22Rv1 (cell line): ENCODE results near the gene KIF26B.

Experiments
- ZFX ChIP-seq: fragments of 450-650 bp; IDR thresholded peaks from 2 replicates; pipeline ENCODE4 v1.6.1; 2017; ENCODE audit warnings: antibody characterized with exemption, borderline replicate concordance
- TF ChIP-seq, protein P1 (sequence below): fragments of 450-650 bp; IDR thresholded peaks from 2 replicates; pipeline ENCODE4 v1.5.1; 2017; ENCODE audit warnings: mild to moderate bottlenecking

DNA sequence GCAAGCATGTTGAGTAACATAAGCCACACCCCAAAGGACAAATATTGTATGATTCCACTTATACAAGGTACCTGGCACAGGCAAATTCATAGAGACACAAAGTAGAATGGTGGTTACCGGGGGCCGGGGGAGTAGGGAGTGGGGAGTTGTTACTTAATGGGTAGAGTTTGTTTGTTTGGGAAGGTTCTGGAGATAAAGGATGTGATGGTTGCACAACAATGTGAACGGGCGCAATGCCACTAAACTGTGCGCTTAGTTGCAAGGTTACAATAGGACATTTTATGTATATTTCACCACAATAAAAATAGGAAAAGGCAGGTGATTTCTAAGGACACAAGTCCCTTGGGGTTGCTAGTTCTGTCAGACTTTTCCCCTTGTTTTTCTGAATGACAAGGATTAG lies 516.6 kb downstream of the KIF26B start:
- TF ChIP-seq, protein P1, sequence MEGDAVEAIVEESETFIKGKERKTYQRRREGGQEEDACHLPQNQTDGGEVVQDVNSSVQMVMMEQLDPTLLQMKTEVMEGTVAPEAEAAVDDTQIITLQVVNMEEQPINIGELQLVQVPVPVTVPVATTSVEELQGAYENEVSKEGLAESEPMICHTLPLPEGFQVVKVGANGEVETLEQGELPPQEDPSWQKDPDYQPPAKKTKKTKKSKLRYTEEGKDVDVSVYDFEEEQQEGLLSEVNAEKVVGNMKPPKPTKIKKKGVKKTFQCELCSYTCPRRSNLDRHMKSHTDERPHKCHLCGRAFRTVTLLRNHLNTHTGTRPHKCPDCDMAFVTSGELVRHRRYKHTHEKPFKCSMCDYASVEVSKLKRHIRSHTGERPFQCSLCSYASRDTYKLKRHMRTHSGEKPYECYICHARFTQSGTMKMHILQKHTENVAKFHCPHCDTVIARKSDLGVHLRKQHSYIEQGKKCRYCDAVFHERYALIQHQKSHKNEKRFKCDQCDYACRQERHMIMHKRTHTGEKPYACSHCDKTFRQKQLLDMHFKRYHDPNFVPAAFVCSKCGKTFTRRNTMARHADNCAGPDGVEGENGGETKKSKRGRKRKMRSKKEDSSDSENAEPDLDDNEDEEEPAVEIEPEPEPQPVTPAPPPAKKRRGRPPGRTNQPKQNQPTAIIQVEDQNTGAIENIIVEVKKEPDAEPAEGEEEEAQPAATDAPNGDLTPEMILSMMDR, result no peak
- no peak for TF ChIP-seq ZFX
